IMR-90 (cell line): Measurements from ENCODE around the gene TMEM126A. TPM values are rescaled to one million over a fixed set of nuclear protein-coding genes. Genes with fewer than 3 reads are reported as not detected.
A peak's percentile ranks its signal among the peaks of the same experiment; 100 is the strongest.

ENCODE experiments used
- ATAC-seq: fragments of 200-7000 bp; cut with Tn5 transposase; 2 replicates; pipeline ENCODE4 v1.9.1; 2020; ENCODE audit warnings: low read depth, mild to moderate bottlenecking, moderate library complexity
- BruUV-seq: library from RNA; stranded (reverse); fragments of 400-500 nt; replicated peaks from 2 replicates; lab custom pipeline; 2021; lab: Mats Ljungman, UMichigan
- CTCF ChIA-PET: fragments of 300-600 bp; formaldehyde crosslinking; extraction: SDS; loops from one replicate; lab custom pipeline; 2021; ENCODE audit warnings: antibody characterized with exemption; lab: Yijun Ruan, JAX
- POLR2A ChIA-PET: fragments of 300-600 bp; sonication (Branson Sonifier 250); formaldehyde crosslinking; loops from one replicate; lab custom pipeline; 2022; ENCODE audit warnings: antibody characterized with exemption; ENCODE audit not compliant: unreplicated experiment; lab: Charles Lee
- DNase-seq: peaks from one replicate; pipeline ENCODE4 v3.0.0; 2013
- H2AFZ ChIP-seq: replicated peaks from 2 replicates; pipeline ENCODE3; 2013; ENCODE audit warnings: low read length, mild to moderate bottlenecking; ENCODE audit not compliant: poor library complexity
- H2AK5ac ChIP-seq: 2 replicates; pipeline ENCODE4 v1.6.1; 2013; ENCODE audit warnings: low read depth, low read length, inconsistent platforms
- H2AK9ac ChIP-seq: replicated peaks from 2 replicates; pipeline ENCODE3; 2013; ENCODE audit warnings: mild to moderate bottlenecking, low read depth, low read length, moderate library complexity; ENCODE audit not compliant: poor library complexity
- H2BK120ac ChIP-seq: 2 replicates; pipeline ENCODE4 v1.6.1; 2013; ENCODE audit warnings: low read depth, low read length, inconsistent platforms
- H2BK15ac ChIP-seq: 3 replicates; pipeline ENCODE4 v1.6.1; 2013; ENCODE audit warnings: low read depth, low read length, inconsistent platforms
- H2BK20ac ChIP-seq: 2 replicates; pipeline ENCODE4 v1.6.1; 2013; ENCODE audit warnings: low read depth, mild to moderate bottlenecking, inconsistent platforms, low read length, moderate library complexity
- H2BK5ac ChIP-seq: 2 replicates; pipeline ENCODE4 v1.6.1; 2013; ENCODE audit warnings: mild to moderate bottlenecking, low read depth, low read length, inconsistent platforms; ENCODE audit not compliant: poor library complexity, severe bottlenecking
- H3K14ac ChIP-seq: replicated peaks from 2 replicates; pipeline ENCODE4 v1.6.1; 2013; ENCODE audit warnings: low read depth, low read length, inconsistent platforms
- H3K18ac ChIP-seq: 2 replicates; pipeline ENCODE4 v1.6.1; 2013; ENCODE audit warnings: low read depth, low read length, control low read depth
- H3K23ac ChIP-seq: 2 replicates; pipeline ENCODE4 v1.6.1; 2013; ENCODE audit warnings: low read depth, low read length, inconsistent platforms
- H3K27ac ChIP-seq: 2 replicates; pipeline ENCODE4 v1.5.1; 2013; ENCODE audit warnings: mild to moderate bottlenecking, control low read depth, low read length; ENCODE audit not compliant: insufficient read depth
- H3K27me3 ChIP-seq: 2 replicates; pipeline ENCODE4 v1.6.1; 2013; ENCODE audit warnings: low read length; ENCODE audit not compliant: control insufficient read depth, insufficient read depth
- H3K36me3 ChIP-seq: 2 replicates; pipeline ENCODE4 v1.6.1; 2013; ENCODE audit warnings: low read length, mixed read lengths; ENCODE audit not compliant: control insufficient read depth, insufficient read depth
- H3K4ac ChIP-seq: 2 replicates; pipeline ENCODE4 v1.6.1; 2013; ENCODE audit warnings: low read depth, low read length, inconsistent platforms
- H3K4me1 ChIP-seq: 2 replicates; pipeline ENCODE4 v1.6.1; 2013; ENCODE audit warnings: low read length, mixed read lengths; ENCODE audit not compliant: control insufficient read depth, insufficient read depth
- H3K4me2 ChIP-seq: 2 replicates; pipeline ENCODE4 v1.6.1; 2013; ENCODE audit warnings: low read depth, mild to moderate bottlenecking, control low read depth, low read length, moderate library complexity
- H3K4me3 ChIP-seq: 2 replicates; pipeline ENCODE4 v1.5.1; 2013; ENCODE audit warnings: low read depth, mild to moderate bottlenecking, control low read depth, low read length, moderate library complexity; ENCODE audit not compliant: insufficient read depth
- H3K56ac ChIP-seq: 2 replicates; pipeline ENCODE4 v1.6.1; 2013; ENCODE audit warnings: low read length, inconsistent platforms; ENCODE audit not compliant: insufficient read depth; ENCODE audit errors: extremely low read depth
- H3K79me1 ChIP-seq, 2 experiments: 2 replicates each; pipeline ENCODE4 v1.6.1; 2013; ENCODE audit warnings: low read length in 2 of 2, inconsistent platforms in 1 of 2, low read depth in 1 of 2
- H3K9ac ChIP-seq: 2 replicates; pipeline ENCODE4 v1.6.1; 2013; ENCODE audit warnings: low read depth, low read length, control low read depth
- H3K9me1 ChIP-seq: 2 replicates; pipeline ENCODE4 v1.6.1; 2013; ENCODE audit warnings: low read length, inconsistent platforms; ENCODE audit not compliant: insufficient read depth
- H3K9me3 ChIP-seq: 2 replicates; pipeline ENCODE4 v1.6.1; 2013; ENCODE audit warnings: low read length; ENCODE audit not compliant: control insufficient read depth, insufficient read depth
- H4K20me1 ChIP-seq: 2 replicates; pipeline ENCODE4 v1.6.1; 2013; ENCODE audit warnings: low read length, inconsistent platforms; ENCODE audit not compliant: insufficient read depth
- H4K5ac ChIP-seq: 2 replicates; pipeline ENCODE4 v1.6.1; 2013; ENCODE audit warnings: mild to moderate bottlenecking, low read depth, low read length, control low read depth
- H4K8ac ChIP-seq, 2 experiments: 2 replicates each; pipeline ENCODE4 v1.6.1; 2013; ENCODE audit warnings: low read depth in 2 of 2, low read length in 2 of 2, control low read depth in 1 of 2, inconsistent platforms in 1 of 2
- H4K91ac ChIP-seq: 2 replicates; pipeline ENCODE4 v1.6.1; 2013; ENCODE audit warnings: low read depth, low read length, inconsistent platforms; ENCODE audit not compliant: insufficient read depth
- CEBPB ChIP-seq: IDR thresholded peaks from 2 replicates; pipeline ENCODE4 v1.6.1; 2012; ENCODE audit warnings: low read depth, low read length, improper control_type of control experiment
- CHD1 ChIP-seq: IDR thresholded peaks from 2 replicates; pipeline ENCODE4 v1.6.1; 2012; ENCODE audit warnings: low read depth, low read length, improper control_type of control experiment
- CTCF ChIP-seq: conservative IDR thresholded peaks from 2 replicates; pipeline ENCODE4 v1.5.1; 2012; ENCODE audit warnings: mild to moderate bottlenecking, low read depth, low read length, improper control_type of control experiment
- MAFK ChIP-seq: IDR thresholded peaks from 2 replicates; pipeline ENCODE4 v1.6.1; 2012; ENCODE audit warnings: low read depth, low read length, improper control_type of control experiment
- MAZ ChIP-seq: IDR thresholded peaks from 2 replicates; pipeline ENCODE4 v1.6.1; 2012; ENCODE audit warnings: low read depth, mild to moderate bottlenecking, low read length, improper control_type of control experiment, moderate library complexity, borderline replicate concordance
- MXI1 ChIP-seq: IDR thresholded peaks from 2 replicates; pipeline ENCODE4 v1.6.1; 2012; ENCODE audit warnings: low read depth, mild to moderate bottlenecking, low read length, moderate library complexity, borderline replicate concordance
- POLR2A ChIP-seq: IDR thresholded peaks from 2 replicates; pipeline ENCODE4 v1.6.1; 2012; ENCODE audit warnings: mild to moderate bottlenecking, low read depth, low read length
- RAD21 ChIP-seq: IDR thresholded peaks from 2 replicates; pipeline ENCODE4 v1.6.1; 2012; ENCODE audit warnings: low read length, improper control_type of control experiment
- WGBS, 2 experiments: methylation state at CpG; one replicate each; pipeline versions ENCODE4 v1.1.5 to v1.1.7; 2013; ENCODE audit warnings: missing lambda C conversion rate in 2 of 2; ENCODE audit not compliant: insufficient read length in 1 of 2; ENCODE audit errors: extremely low coverage in 2 of 2; 5-methylcytosine and 5-hydroxymethylcytosine counted together
- dilution Hi-C: fragments of 300-500 bp; cut with HindIII; formaldehyde crosslinking; loops from one replicate; pipeline ENCODE4 v1.14.3; 2018; ENCODE audit warnings: low sequenced_read_pairs; ENCODE audit not compliant: unreplicated experiment
- in situ Hi-C: fragments of 300-500 bp; cut with MboI; formaldehyde crosslinking; loops from 3 replicates; pipeline ENCODE4 v1.14.3; 2019; ENCODE audit warnings: low sequenced_read_pairs, inconsistent platforms, mixed read lengths
- intact Hi-C: fragments of 100-400 bp; cut with micrococcal nuclease; formaldehyde crosslinking; loops from 2 replicates; pipeline ENCODE4 v1.10.0; 2022
- polyA plus RNA-seq, 3 experiments: library from polyadenylated mRNA; depleted of rRNA; stranded (reverse); fragments of >200 nt; gene quantifications; 2 replicates each; pipeline ENCODE4 v1.2.3, GENCODE V29; 2012; ENCODE audit warnings: low replicate concordance in 1 of 3
- total RNA-seq: library from RNA; depleted of rRNA; stranded (reverse); fragments of >200 nt; gene quantifications from 2 replicates; pipeline ENCODE4 v1.2.3, GENCODE V29; 2012
- TF ChIP-seq, protein P1 (sequence below): fragments of 150-350 bp; IDR thresholded peaks from 2 replicates; pipeline ENCODE4 v1.6.1; 2017; ENCODE audit warnings: mild to moderate bottlenecking, antibody characterized with exemption, low read length, low read depth

TMEM126A gene
- total and polyA plus RNA-seq, 2 of the 4 experiments (the other 2 are of a cell fraction): 34.9 to 60.4 TPM

GRCh38 chr11:85626496-85626895, 21.3 kb upstream of the TMEM126A start:
- Histone ChIP-seq H2AK5ac (no peak overlapping the region), H3K9me1 (no peaks in the 10 kb centered on the region), H3K4me1 (peaks cover 2% of the 10 kb centered on the region), H3K9ac (0 out of 2 replicates have a peak overlapping the region, but pooled peaks have one; percentile 30), H3K4me3 (no peak overlapping the region), H3K4ac (0 out of 2 replicates have a peak overlapping the region, but pooled peaks have one; percentile 16), H2BK20ac (no peak overlapping the region), H3K14ac (0 out of 2 replicates have a peak overlapping the region, but pooled peaks have one; percentile 33), H3K9me3 (no peaks in the 10 kb centered on the region), H3K27ac (peak overlapping the region; percentile 72; the same call in 1 of the 2 replicates), H3K23ac (peak overlapping the region; percentile 89), H4K8ac (peak overlapping the region in 1 of 2 experiments; percentile 30; a peak in 1 of 4 replicates), H3K36me3 (0 out of 2 replicates have a peak, but pooled peaks cover 2% of the 10 kb centered on the region), H2BK5ac (no peak overlapping the region), H2AFZ (no peak overlapping the region), H2BK120ac (no peak overlapping the region), H2BK15ac (no peak overlapping the region), H4K91ac (peak overlapping the region; percentile 54), H4K5ac (no peak overlapping the region), H4K20me1 (no peaks in the 10 kb centered on the region), H3K18ac (peak overlapping the region; percentile 50; the same call in 1 of the 2 replicates), H2AK9ac (no peak overlapping the region), H3K4me2 (peak overlapping the region; percentile 90), H3K79me1 (peaks cover 4 to 30% of the 10 kb centered on the region in 2 experiments; a peak in 2 of 4 replicates), H3K56ac (no peak overlapping the region), H3K27me3 (no peaks in the 10 kb centered on the region)
- no TSS peak for BruUV-seq
- in situ Hi-C loops (no loop called here), dilution Hi-C loops (no loop called here), intact Hi-C loops (no loop called here)
- DNase-seq (no peak), ATAC-seq (no peak)
- CTCF ChIA-PET: no interaction called here
- WGBS, 2 experiments: no CpG with 5 or more reads among the region's 2 CpGs
- POLR2A ChIA-PET: no interaction called here
- TF ChIP-seq POLR2A (no peak), CTCF (no peak), MAFK (no peak), MAZ (no peak), CHD1 (no peak), RAD21 (no peak), MXI1 (no peak), CEBPB (no peak)
- TF ChIP-seq, protein P1, sequence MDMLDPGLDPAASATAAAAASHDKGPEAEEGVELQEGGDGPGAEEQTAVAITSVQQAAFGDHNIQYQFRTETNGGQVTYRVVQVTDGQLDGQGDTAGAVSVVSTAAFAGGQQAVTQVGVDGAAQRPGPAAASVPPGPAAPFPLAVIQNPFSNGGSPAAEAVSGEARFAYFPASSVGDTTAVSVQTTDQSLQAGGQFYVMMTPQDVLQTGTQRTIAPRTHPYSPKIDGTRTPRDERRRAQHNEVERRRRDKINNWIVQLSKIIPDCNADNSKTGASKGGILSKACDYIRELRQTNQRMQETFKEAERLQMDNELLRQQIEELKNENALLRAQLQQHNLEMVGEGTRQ: no peak
